OCI-LY7 (cell line): ENCODE measurements around the gene ADCY7. TPM values are rescaled to one million over a fixed set of nuclear protein-coding genes. Genes with fewer than 3 reads are reported as not detected.

Experiments
- BruUV-seq: library from RNA; stranded (reverse); fragments of 400-500 nt; replicated peaks from 2 replicates; lab custom pipeline; 2021; lab: Mats Ljungman, UMichigan
- CTCF ChIA-PET: fragments of 300-600 bp; sonication (Branson Sonifier 250); formaldehyde crosslinking; loops from one replicate; lab custom pipeline; 2022; ENCODE audit warnings: antibody characterized with exemption; ENCODE audit not compliant: unreplicated experiment; lab: Charles Lee
- POLR2A ChIA-PET: fragments of 300-600 bp; sonication (Branson Sonifier 250); formaldehyde crosslinking; loops from one replicate; lab custom pipeline; 2022; ENCODE audit warnings: antibody characterized with exemption; lab: Charles Lee
- DNase-seq: peaks from one replicate; pipeline ENCODE4 v3.0.0-alpha.2; 2015; ENCODE audit warnings: low spot score
- H2AFZ ChIP-seq: fragments of 200-600 bp; sonication (generic), shearing (Covaris generic); 2 replicates; pipeline ENCODE4 v1.6.1; 2014; ENCODE audit warnings: mild to moderate bottlenecking, antibody characterized with exemption, low read length, moderate library complexity
- H3K27ac ChIP-seq: fragments of 200-600 bp; sonication (generic); 2 replicates; pipeline ENCODE4 v1.5.1; 2014; ENCODE audit warnings: mixed run types, low read depth, mild to moderate bottlenecking, moderate library complexity, low read length, inconsistent platforms; ENCODE audit not compliant: poor library complexity, severe bottlenecking
- H3K36me3 ChIP-seq: fragments of 200-600 bp; sonication (generic); 2 replicates; pipeline ENCODE4 v1.6.1; 2014; ENCODE audit warnings: mild to moderate bottlenecking, antibody characterized with exemption, low read length, moderate library complexity, mixed read lengths; ENCODE audit not compliant: insufficient read depth
- H3K4me1 ChIP-seq: fragments of 200-600 bp; sonication (generic); 2 replicates; pipeline ENCODE4 v1.5.1; 2014; ENCODE audit warnings: mild to moderate bottlenecking, low read length; ENCODE audit not compliant: insufficient read depth, poor library complexity, severe bottlenecking
- H3K4me2 ChIP-seq: fragments of 200-600 bp; sonication (generic); 2 replicates; pipeline ENCODE4 v1.6.1; 2014; ENCODE audit warnings: mild to moderate bottlenecking, low read length
- H3K4me3 ChIP-seq: fragments of 200-600 bp; sonication (generic); 2 replicates; pipeline ENCODE4 v1.5.1; 2014; ENCODE audit warnings: mild to moderate bottlenecking, low read depth, low read length; ENCODE audit not compliant: poor library complexity, severe bottlenecking
- H3K79me2 ChIP-seq: fragments of 200-600 bp; sonication (generic); 2 replicates; pipeline ENCODE4 v1.6.1; 2016; ENCODE audit warnings: low read depth, mild to moderate bottlenecking, low read length, moderate library complexity, mixed read lengths; ENCODE audit not compliant: insufficient read depth
- H3K9me2 ChIP-seq: fragments of 200-600 bp; sonication (generic); 2 replicates; pipeline ENCODE4 v1.6.1; 2016; ENCODE audit warnings: mild to moderate bottlenecking, low read length, mixed read lengths; ENCODE audit not compliant: insufficient read depth
- H3K9me3 ChIP-seq: fragments of 200-600 bp; sonication (generic); 2 replicates; pipeline ENCODE4 v1.6.1; 2014; ENCODE audit warnings: mild to moderate bottlenecking, mixed run types, low read length, mixed read lengths
- H4K20me1 ChIP-seq: fragments of 200-600 bp; sonication (generic); 2 replicates; pipeline ENCODE4 v1.6.1; 2014; ENCODE audit warnings: mild to moderate bottlenecking, antibody characterized with exemption, low read length, moderate library complexity, mixed read lengths; ENCODE audit not compliant: insufficient read depth
- CTCF ChIP-seq: fragments of 200-600 bp; sonication (generic); conservative IDR thresholded peaks from 2 replicates; pipeline ENCODE4 v1.5.1; 2014; ENCODE audit warnings: mild to moderate bottlenecking, antibody characterized with exemption, low read length, moderate library complexity, mixed read lengths
- EZH2phosphoT487 ChIP-seq: fragments of 200-600 bp; sonication (generic); IDR thresholded peaks from 2 replicates; pipeline ENCODE4 v1.6.1; 2018; ENCODE audit warnings: low read depth, borderline replicate concordance, mild to moderate bottlenecking, mixed run types, antibody characterized with exemption, low read length, moderate library complexity, mixed read lengths
- intact Hi-C: fragments of 100-400 bp; cut with micrococcal nuclease; formaldehyde crosslinking; loops from one replicate; pipeline ENCODE4 v1.10.0; 2022; ENCODE audit not compliant: unreplicated experiment
- total RNA-seq, 2 experiments: library from RNA; depleted of rRNA in 1 of 2; stranded (reverse); fragments of >200 nt in 1 of 2; shearing (Covaris generic) in 1 of 2; gene quantifications; 2 replicates each; pipeline ENCODE4 v1.2.3, GENCODE V29; 2014 to 2022

Gene ADCY7
- total RNA-seq, 2 experiments from 2014 or later, result 49.9 to 77.7 TPM

- ChIA-PET CTCF (no interaction called here), POLR2A (interaction anchor here (0.8 kb wide), 1 partner anchor 54 kb away, joined by 3 read pairs; no protein-coding TSS in a partner anchor)
- Histone ChIP-seq H3K36me3 (peaks cover 87% of the 10 kb centered on the region), H3K4me2 (no peak overlapping the region), H3K9me3 (no peaks in the 10 kb centered on the region), H3K9me2 (no peaks in the 10 kb centered on the region), H3K4me1 (no peaks in the 10 kb centered on the region), H3K27ac (no peak overlapping the region), H2AFZ (no peak overlapping the region), H3K4me3 (no peak overlapping the region), H4K20me1 (no peaks in the 10 kb centered on the region; the same call in 1 of the 2 replicates), H3K79me2 (no peaks in the 10 kb centered on the region)
- TF ChIP-seq CTCF (no peak), EZH2phosphoT487 (no peak)
- intact Hi-C loops, result no loop called here
- no peak for DNase-seq
- BruUV-seq, result no TSS peak
These were observed 49.1 kb downstream of the ADCY7 start for GRCh38 chr16:50315346-50315997.

- H3K4me2 ChIP-seq, result no peak overlapping the region
- no peaks in the 10 kb centered on the region for H3K79me2 ChIP-seq
- POLR2A ChIA-PET, result no interaction called here
- BruUV-seq, result no TSS peak
- H4K20me1 ChIP-seq, result no peaks in the 10 kb centered on the region; the same call in 1 of the 2 replicates
- TF ChIP-seq EZH2phosphoT487, result no peak
- TF ChIP-seq CTCF, result no peak
- no peaks in the 10 kb centered on the region for H3K4me1 ChIP-seq
- no peak overlapping the region for H3K27ac ChIP-seq
- no peaks in the 10 kb centered on the region for H3K9me3 ChIP-seq
- DNase-seq, result no peak
- H2AFZ ChIP-seq, result no peak overlapping the region
- peaks cover 95% of the 10 kb centered on the region for H3K36me3 ChIP-seq
- intact Hi-C loops, result no loop called here
- no peak overlapping the region for H3K4me3 ChIP-seq
- CTCF ChIA-PET, result no interaction called here
- no peaks in the 10 kb centered on the region for H3K9me2 ChIP-seq
These were observed 49.9 kb downstream of the ADCY7 start for GRCh38 chr16:50316102-50316847.
